ENCODE results near the gene IGLON5.

IGLON5 gene

DNA sequence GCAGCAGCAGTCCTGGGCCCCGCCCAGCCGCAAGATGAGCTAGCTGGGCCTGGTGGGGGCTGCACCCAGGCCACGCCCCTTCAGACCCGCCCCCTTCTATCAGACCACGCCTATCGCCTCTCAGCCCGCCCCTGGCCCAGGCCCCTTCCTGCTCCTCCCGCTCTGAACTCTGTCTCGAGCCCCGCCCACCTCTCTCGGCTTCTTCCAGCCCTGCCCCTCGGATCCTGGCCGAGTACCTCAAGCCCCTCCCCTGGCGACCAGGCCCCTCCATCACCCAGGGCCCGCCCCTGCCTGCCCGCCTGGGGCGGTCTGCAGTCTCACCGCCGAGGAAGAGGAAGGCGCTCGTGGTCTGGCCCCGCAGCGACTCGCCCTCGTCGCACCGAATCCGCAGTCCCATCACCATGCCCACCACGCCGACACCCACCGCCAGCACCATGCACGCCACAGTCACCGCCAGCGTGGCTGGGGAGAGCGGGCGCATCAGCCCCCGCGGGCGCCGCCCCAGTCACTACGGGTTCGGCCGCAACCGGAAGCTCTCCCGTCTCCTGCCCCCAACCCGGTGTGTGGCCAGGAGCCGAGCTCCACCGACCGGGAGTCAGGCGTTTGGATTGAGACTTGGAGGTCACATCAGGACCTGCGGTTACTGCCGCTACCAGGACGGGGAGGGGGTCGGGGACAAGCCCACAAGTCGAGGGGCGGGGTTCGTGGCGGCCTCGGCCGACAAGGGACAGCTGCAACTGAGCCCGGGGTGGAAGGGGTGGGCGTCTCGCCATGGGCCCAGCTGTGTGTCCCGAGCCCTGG is 56.3 kb downstream of the IGLON5 start:
- DNase-seq (ENCODE audit: low read depth), result peak; percentile 100
- TF ChIP-seq, protein P1, sequence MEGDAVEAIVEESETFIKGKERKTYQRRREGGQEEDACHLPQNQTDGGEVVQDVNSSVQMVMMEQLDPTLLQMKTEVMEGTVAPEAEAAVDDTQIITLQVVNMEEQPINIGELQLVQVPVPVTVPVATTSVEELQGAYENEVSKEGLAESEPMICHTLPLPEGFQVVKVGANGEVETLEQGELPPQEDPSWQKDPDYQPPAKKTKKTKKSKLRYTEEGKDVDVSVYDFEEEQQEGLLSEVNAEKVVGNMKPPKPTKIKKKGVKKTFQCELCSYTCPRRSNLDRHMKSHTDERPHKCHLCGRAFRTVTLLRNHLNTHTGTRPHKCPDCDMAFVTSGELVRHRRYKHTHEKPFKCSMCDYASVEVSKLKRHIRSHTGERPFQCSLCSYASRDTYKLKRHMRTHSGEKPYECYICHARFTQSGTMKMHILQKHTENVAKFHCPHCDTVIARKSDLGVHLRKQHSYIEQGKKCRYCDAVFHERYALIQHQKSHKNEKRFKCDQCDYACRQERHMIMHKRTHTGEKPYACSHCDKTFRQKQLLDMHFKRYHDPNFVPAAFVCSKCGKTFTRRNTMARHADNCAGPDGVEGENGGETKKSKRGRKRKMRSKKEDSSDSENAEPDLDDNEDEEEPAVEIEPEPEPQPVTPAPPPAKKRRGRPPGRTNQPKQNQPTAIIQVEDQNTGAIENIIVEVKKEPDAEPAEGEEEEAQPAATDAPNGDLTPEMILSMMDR (IDR thresholded peaks at IDR 0.05; ENCODE audit: insufficient read depth, low read depth, low read length, missing control alignments), result no peak
- peak overlapping the region; percentile 93 for H3K4me3 ChIP-seq (ENCODE audit: low read depth, low read length)

DNA sequence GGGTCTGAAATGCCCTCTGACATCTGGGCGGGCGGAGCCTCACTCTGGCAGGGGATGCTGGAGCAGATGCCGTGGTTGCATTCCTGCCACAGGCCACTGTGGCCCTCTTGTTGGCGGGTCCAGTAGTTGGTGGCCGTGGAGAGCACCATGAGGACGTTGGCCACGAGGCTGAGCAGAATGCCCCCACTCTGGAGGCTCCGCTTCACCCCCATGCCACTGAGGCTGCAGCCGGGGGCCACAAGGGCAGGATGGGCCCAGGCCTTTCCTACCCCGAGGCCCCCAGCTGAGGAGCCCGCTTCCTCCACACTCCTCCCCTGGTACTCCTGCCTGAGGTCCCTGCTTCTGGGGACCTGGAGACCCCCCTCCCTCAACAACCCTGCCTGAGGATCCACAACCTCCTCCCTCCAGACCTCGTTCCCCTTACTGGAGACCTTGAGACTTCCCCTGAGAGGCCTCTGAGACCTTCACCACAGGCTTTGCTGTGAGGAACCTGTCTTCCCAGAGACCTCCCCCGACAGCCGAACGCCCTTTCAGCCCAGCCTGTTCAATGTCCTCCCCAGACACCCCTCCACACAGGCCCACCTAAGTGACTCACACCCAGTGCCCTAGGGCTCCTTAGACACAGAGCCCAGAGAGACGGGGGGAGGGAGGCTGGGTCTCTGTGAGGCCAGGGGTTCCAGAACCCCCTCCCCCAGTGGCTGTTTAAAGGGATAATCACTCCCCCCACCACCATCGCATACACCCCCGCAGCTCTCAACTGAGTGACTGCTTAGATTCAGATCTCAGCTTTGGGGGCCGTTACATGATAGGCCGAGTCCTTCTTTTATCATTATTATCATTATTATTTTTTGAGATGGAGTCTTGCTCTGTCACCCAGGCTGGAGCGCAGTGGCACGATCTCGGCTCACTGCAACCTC is 57.2 kb downstream of the IGLON5 start, which contains the start of gene CLDND2:
Gene CLDND2 (minus strand): TSS at position 638 of the 917 bp plus-strand sequence. CDS start 426 bp downstream, at position 212.
- peak within 1 kb of the TSS; percentile 93 for H3K4me3 ChIP-seq (ENCODE audit: low read depth, low read length)
- TF ChIP-seq, protein P1 (IDR thresholded peaks at IDR 0.05; ENCODE audit: insufficient read depth, low read depth, low read length, missing control alignments), result no peak
- DNase-seq (ENCODE audit: low read depth), result no peak

- DNase-seq (ENCODE audit: low read depth), result no peak
- no peak overlapping the region for H3K4me3 ChIP-seq (ENCODE audit: low read depth, low read length)
- TF ChIP-seq, protein P1 (IDR thresholded peaks at IDR 0.05; ENCODE audit: insufficient read depth, low read depth, low read length, missing control alignments), result no peak
Measured at GRCh38 chr19:51370230-51370629, 58.8 kb downstream of the IGLON5 start.

DNA sequence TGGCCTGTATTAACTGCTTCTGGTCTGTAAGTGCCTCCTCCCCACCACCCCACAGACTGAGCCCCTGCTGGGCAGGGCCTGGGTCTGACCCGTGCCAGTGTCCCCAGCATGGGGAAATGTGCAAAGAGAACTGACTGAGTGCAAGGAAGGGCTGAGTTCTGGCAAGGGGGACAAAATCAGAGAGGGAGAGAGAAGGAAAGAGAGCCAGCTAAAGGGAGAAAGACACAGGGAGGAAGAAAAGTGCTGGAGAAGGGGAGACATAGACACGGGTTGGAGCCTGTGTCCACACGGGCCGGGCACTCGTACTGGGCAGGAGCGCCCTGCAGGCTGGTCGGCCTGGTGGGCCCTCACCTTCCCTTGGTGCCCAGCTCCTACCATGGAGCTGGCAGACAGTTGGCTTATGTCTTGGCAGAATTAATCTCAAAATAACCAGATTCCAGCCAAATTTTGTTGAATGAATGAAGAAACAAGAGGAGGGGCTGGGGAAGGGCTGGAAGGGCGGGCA is 59.8 kb downstream of the IGLON5 start:
- DNase-seq (ENCODE audit: low read depth), result no peak
- H3K4me3 ChIP-seq (ENCODE audit: low read depth, low read length), result no peak overlapping the region
- TF ChIP-seq, protein P1 (IDR thresholded peaks at IDR 0.05; ENCODE audit: insufficient read depth, low read depth, low read length, missing control alignments), result no peak

DNA sequence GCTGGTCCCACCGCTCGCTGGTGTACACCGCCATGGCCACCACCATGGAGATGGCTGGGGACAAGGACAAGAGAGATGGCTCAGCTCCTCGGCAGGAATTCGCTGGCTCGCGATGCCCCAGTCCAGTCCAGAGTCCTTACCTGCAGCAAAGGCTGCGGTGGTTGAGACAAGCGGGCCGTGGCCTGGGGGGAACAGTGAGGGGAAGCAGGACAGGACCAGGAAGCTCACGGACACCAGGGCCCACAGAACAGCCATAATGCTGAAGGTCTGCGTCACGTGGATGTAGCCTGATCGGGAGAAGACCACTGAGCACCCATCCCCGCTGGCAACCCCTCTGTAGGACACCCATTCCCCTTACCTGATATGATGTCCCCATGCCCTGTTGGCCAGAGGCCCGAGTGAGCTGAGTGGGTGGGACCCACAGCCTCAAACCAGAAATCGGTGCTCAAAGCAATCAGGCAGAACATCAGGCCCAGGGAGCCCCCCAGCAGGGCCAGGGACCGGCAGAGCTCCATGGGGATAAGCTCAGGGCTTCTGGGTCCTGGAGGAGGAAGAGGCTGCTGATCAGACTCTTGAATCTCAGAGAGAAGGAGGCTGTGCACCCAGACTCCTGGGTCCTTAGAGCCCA is 60.7 kb downstream of the IGLON5 start:
- DNase-seq (ENCODE audit: low read depth), result no peak
- H3K4me3 ChIP-seq (ENCODE audit: low read depth, low read length), result peak overlapping the region; percentile 24
- TF ChIP-seq, protein P1 (IDR thresholded peaks at IDR 0.05; ENCODE audit: insufficient read depth, low read depth, low read length, missing control alignments), result no peak
